Epidermal melanocyte (primary cell): Measurements from ENCODE around the gene PLEKHG4B.

Source experiments
- DNase-seq: peaks from one replicate; pipeline ENCODE4 v3.0.0; 2011; ENCODE audit warnings: low spot score; ENCODE audit not compliant: insufficient read length

Gene PLEKHG4B

GRCh38 chr5:169071-169727 is 77.2 kb downstream of the PLEKHG4B start:
- peak; percentile 88 for DNase-seq

- DNase-seq: no peak
Observed at GRCh38 chr5:169728-170094, 77.7 kb downstream of the PLEKHG4B start.

- no peak for DNase-seq
Observed at GRCh38 chr5:170971-171800, 79.2 kb downstream of the PLEKHG4B start.

- DNase-seq: no peak
Observed at GRCh38 chr5:171801-172331, 79.9 kb downstream of the PLEKHG4B start.

- no peak for DNase-seq
Observed at GRCh38 chr5:172421-172820, 80.5 kb downstream of the PLEKHG4B start.

GRCh38 chr5:172841-173251 is 80.9 kb downstream of the PLEKHG4B start:
- no peak for DNase-seq

- no peak for DNase-seq
Observed at GRCh38 chr5:173392-174290, 81.7 kb downstream of the PLEKHG4B start.

- no peak for DNase-seq
Observed at GRCh38 chr5:174291-174600, 82.3 kb downstream of the PLEKHG4B start.

- DNase-seq: no peak
Observed at GRCh38 chr5:174876-175465, 83.0 kb downstream of the PLEKHG4B start.

- no peak for DNase-seq
Observed at GRCh38 chr5:176296-176823, 84.4 kb downstream of the PLEKHG4B start.

GRCh38 chr5:178110-178509 is 86.1 kb downstream of the PLEKHG4B start:
- no peak for DNase-seq

- no peak for DNase-seq
Observed at GRCh38 chr5:179401-179800, 87.4 kb downstream of the PLEKHG4B start.

- no peak for DNase-seq
Observed at GRCh38 chr5:180286-180918, 88.4 kb downstream of the PLEKHG4B start.

GRCh38 chr5:181160-181559 is 89.2 kb downstream of the PLEKHG4B start:
- DNase-seq: no peak

- no peak for DNase-seq
Observed at GRCh38 chr5:181566-181965, 89.6 kb downstream of the PLEKHG4B start.

GRCh38 chr5:182126-182525 is 90.2 kb downstream of the PLEKHG4B start:
- DNase-seq: no peak

- no peak for DNase-seq
Observed at GRCh38 chr5:184471-184870, 92.5 kb downstream of the PLEKHG4B start.

GRCh38 chr5:185095-186070 is 93.4 kb downstream of the PLEKHG4B start:
- no peak for DNase-seq
